Endothelial cell of umbilical vein (primary cell): ENCODE data around the gene KDM4C. TPM values are rescaled to one million over a fixed set of nuclear protein-coding genes. Genes with fewer than 3 reads are reported as not detected.

ENCODE experiments used
- BruUV-seq: library from RNA; stranded (reverse); fragments of 400-500 nt; replicated peaks from 2 replicates; lab custom pipeline; 2021; lab: Mats Ljungman, UMichigan
- CTCF ChIA-PET: fragments of 300-600, 350-600 bp; sonication (Branson Sonifier 250); formaldehyde crosslinking; loops from one replicate; lab custom pipeline; 2021; ENCODE audit warnings: antibody characterized with exemption, inconsistent platforms; lab: Charles Lee
- POLR2A ChIA-PET: fragments of 300-600, 350-600 bp; sonication (Branson Sonifier 250); formaldehyde crosslinking; loops from one replicate; lab custom pipeline; 2021; ENCODE audit warnings: antibody characterized with exemption, inconsistent platforms; lab: Charles Lee
- DNase-seq: peaks from one replicate; pipeline ENCODE4 v3.0.0-alpha.2; 2011; ENCODE audit warnings: low read depth, low spot score
- FAIRE-seq: peaks from 2 replicates; lab custom pipeline; 2011; peaks lifted over from hg19 to GRCh38; lab: Jason Lieb, UNC
- H2AFZ ChIP-seq: 2 replicates; pipeline ENCODE4 v1.6.0; 2012; ENCODE audit warnings: low read depth, low read length, control low read depth, inconsistent platforms
- H3K27ac ChIP-seq: 2 replicates; pipeline ENCODE4 v1.5.1; 2011; ENCODE audit warnings: low read depth, mild to moderate bottlenecking, control low read depth, low read length, moderate library complexity; ENCODE audit not compliant: insufficient read depth
- H3K27me3 ChIP-seq, 2 experiments: 2 replicates each; pipeline versions ENCODE4 v1.6.0 to v1.6.1; 2011; ENCODE audit warnings: low read length in 2 of 2, mixed read lengths in 1 of 2; ENCODE audit not compliant: control insufficient read depth in 2 of 2, insufficient read depth in 2 of 2
- H3K36me3 ChIP-seq, 2 experiments: 2 replicates in 1 of 2; 3 replicates in 1 of 2; pipeline ENCODE4 v1.5.1; 2011; ENCODE audit warnings: low read length in 2 of 2, mild to moderate bottlenecking in 1 of 2, moderate library complexity in 1 of 2; ENCODE audit not compliant: control insufficient read depth in 2 of 2, insufficient read depth in 2 of 2; ENCODE audit errors: extremely low read depth in 1 of 2
- H3K4me1 ChIP-seq: 3 replicates; pipeline ENCODE4 v1.5.1; 2011; ENCODE audit warnings: mild to moderate bottlenecking, low read length; ENCODE audit not compliant: control insufficient read depth, insufficient read depth; ENCODE audit errors: extremely low read depth
- H3K4me2 ChIP-seq: 2 replicates; pipeline ENCODE4 v1.6.1; 2011; ENCODE audit warnings: low read length, control low read depth, mixed read lengths; ENCODE audit not compliant: insufficient read depth
- H3K4me3 ChIP-seq, 3 experiments: fragments of 200-600 bp in 1 of 3; sonication (generic), shearing (Covaris generic) in 1 of 3; replicated peaks in 1 of 3; 2 replicates each; pipeline ENCODE4 v1.5.1; 2011 to 2016; ENCODE audit warnings: control low read depth in 3 of 3, low read length in 3 of 3, mild to moderate bottlenecking in 2 of 3, inconsistent platforms in 1 of 3, low read depth in 1 of 3, moderate library complexity in 1 of 3; ENCODE audit not compliant: insufficient read depth in 1 of 3
- H3K79me2 ChIP-seq: 2 replicates; pipeline ENCODE4 v1.6.0; 2012; ENCODE audit warnings: low read length, inconsistent platforms; ENCODE audit not compliant: control insufficient read depth, insufficient read depth
- H3K9ac ChIP-seq: replicated peaks from 2 replicates; pipeline ENCODE3; 2011; ENCODE audit warnings: low read length, control low read depth; ENCODE audit not compliant: insufficient read depth; ENCODE audit errors: extremely low read depth
- H3K9me1 ChIP-seq: replicated peaks from 3 replicates; pipeline ENCODE4 v1.6.0; 2011; ENCODE audit warnings: mild to moderate bottlenecking, low read length; ENCODE audit not compliant: control insufficient read depth, insufficient read depth; ENCODE audit errors: extremely low read depth
- H3K9me3 ChIP-seq: replicated peaks from 2 replicates; pipeline ENCODE4 v1.5.1; 2012; ENCODE audit warnings: low read length, inconsistent platforms; ENCODE audit not compliant: control insufficient read depth, insufficient read depth
- H4K20me1 ChIP-seq: replicated peaks from 2 replicates; pipeline ENCODE3; 2011; ENCODE audit warnings: mild to moderate bottlenecking, low read length; ENCODE audit not compliant: control insufficient read depth, insufficient read depth; ENCODE audit errors: extremely low read depth
- EZH2 ChIP-seq: IDR thresholded peaks from 2 replicates; pipeline ENCODE4 v1.6.1; 2012; ENCODE audit warnings: borderline replicate concordance, low read depth, mild to moderate bottlenecking, moderate library complexity, low read length, inconsistent platforms; ENCODE audit not compliant: severe bottlenecking
- FOS ChIP-seq: IDR thresholded peaks from 2 replicates; pipeline ENCODE4 v1.6.1; 2011; ENCODE audit warnings: mild to moderate bottlenecking, low read length, moderate library complexity, borderline replicate concordance; ENCODE audit not compliant: insufficient read depth
- GATA2 ChIP-seq: IDR thresholded peaks from 2 replicates; pipeline ENCODE4 v1.7.0; 2011; ENCODE audit warnings: low read depth, mild to moderate bottlenecking, moderate library complexity, mixed read lengths, low read length; ENCODE audit not compliant: insufficient read length, insufficient read depth
- JUN ChIP-seq: IDR thresholded peaks from 2 replicates; pipeline ENCODE4 v1.6.1; 2011; ENCODE audit warnings: borderline replicate concordance, low read depth; ENCODE audit not compliant: insufficient read length, insufficient read depth
- POLR2A ChIP-seq: IDR thresholded peaks from 2 replicates; pipeline ENCODE4 v1.6.1; 2012; ENCODE audit warnings: low read depth, mild to moderate bottlenecking, control low read depth, low read length
- POLR2AphosphoS5 ChIP-seq: IDR thresholded peaks from 2 replicates; pipeline ENCODE4 v1.6.1; 2012; ENCODE audit warnings: low read depth, mild to moderate bottlenecking, control low read depth, low read length, moderate library complexity; ENCODE audit not compliant: insufficient read depth
- dilution Hi-C: fragments of 300-500 bp; cut with MboI; formaldehyde crosslinking; loops from one replicate; pipeline ENCODE4 v1.15.0; 2019; ENCODE audit warnings: low sequenced_read_pairs; ENCODE audit not compliant: extremely low pct_ligation_motif_present
- intact Hi-C: fragments of 100-400 bp; cut with micrococcal nuclease; formaldehyde crosslinking; loops from one replicate; pipeline ENCODE4 v1.10.0; 2022
- polyA plus RNA-seq, 4 experiments: library from polyadenylated mRNA; depleted of rRNA in 3 of 4; stranded (reverse) in 3 of 4; unstranded in 1 of 4; fragments of >200 nt; gene quantifications; 2 replicates each; pipeline versions ENCODE4 v1.2.1 to v1.2.3, GENCODE V29; 2011 to 2012; ENCODE audit warnings: missing spikeins in 1 of 4
- total RNA-seq: library from RNA; stranded (reverse); gene quantifications from 2 replicates; pipeline ENCODE4 v1.2.3, GENCODE V29; 2021
- TF ChIP-seq, protein P1 (sequence below): IDR thresholded peaks from 2 replicates; pipeline ENCODE4 v1.6.1; 2011; ENCODE audit not compliant: insufficient read depth, insufficient read length
- TF ChIP-seq, protein P2 (sequence below), 2 donors: IDR thresholded peaks; 1 replicate in 1 of 2; 2 replicates in 1 of 2; pipeline ENCODE4 v1.5.1; 2011; ENCODE audit warnings: low read length in 2 of 2, mild to moderate bottlenecking in 2 of 2, moderate library complexity in 2 of 2, control low read depth in 1 of 2, inconsistent platforms in 1 of 2, low read depth in 1 of 2; ENCODE audit not compliant: insufficient read depth in 1 of 2; ENCODE audit errors: extremely low read depth in 1 of 2

The KDM4C gene
- total and polyA plus RNA-seq, 2 donors (not counting 3 experiments of a cell fraction or from before 2014, with no cell fraction given) = 5.4 to 15.0 TPM

DNA sequence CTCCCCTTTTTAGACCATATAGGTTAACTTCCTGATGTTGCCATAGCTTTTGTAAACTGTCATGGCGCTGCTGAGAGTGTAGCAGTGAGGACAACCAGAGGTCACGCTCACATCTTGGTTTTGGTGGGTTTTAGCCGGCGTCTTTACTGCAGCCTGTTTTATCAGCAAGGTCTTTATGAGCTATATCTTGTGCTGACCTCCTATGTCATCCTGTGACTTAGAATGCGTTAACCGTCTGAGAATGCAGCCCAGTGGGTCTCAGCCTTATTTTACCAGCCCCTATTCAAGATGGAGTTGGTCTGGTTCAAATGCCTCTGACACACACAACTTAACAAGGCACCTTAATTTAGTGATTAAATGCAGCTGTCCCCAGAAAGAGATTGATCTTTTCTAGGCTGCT, 23.9 kb upstream of the KDM4C start:
- no peaks in the 10 kb centered on the region for H3K9me3 ChIP-seq
- ChIA-PET POLR2A (no interaction called here), CTCF (no interaction called here)
- BruUV-seq = no TSS peak
- H3K79me2 ChIP-seq = no peaks in the 10 kb centered on the region
- H3K27me3 ChIP-seq = no peaks in the 10 kb centered on the region
- H4K20me1 ChIP-seq = no peaks in the 10 kb centered on the region
- no peak overlapping the region for H3K4me3 ChIP-seq
- no peaks in the 10 kb centered on the region for H3K9me1 ChIP-seq
- no peak overlapping the region for H3K9ac ChIP-seq
- DNase-seq = no peak
- no peak overlapping the region for H3K27ac ChIP-seq
- intact Hi-C loops (no loop called here), dilution Hi-C loops (no loop called here)
- no peaks in the 10 kb centered on the region for H3K36me3 ChIP-seq
- H3K4me1 ChIP-seq = no peaks in the 10 kb centered on the region
- TF ChIP-seq, protein P1, sequence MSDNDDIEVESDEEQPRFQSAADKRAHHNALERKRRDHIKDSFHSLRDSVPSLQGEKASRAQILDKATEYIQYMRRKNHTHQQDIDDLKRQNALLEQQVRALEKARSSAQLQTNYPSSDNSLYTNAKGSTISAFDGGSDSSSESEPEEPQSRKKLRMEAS = no peak
- TF ChIP-seq JUN = no peak
- no peak for TF ChIP-seq POLR2AphosphoS5
- no peak for TF ChIP-seq EZH2
- TF ChIP-seq POLR2A = no peak
- TF ChIP-seq FOS = no peak
- no peak for FAIRE-seq
- no peak overlapping the region for H2AFZ ChIP-seq
- H3K4me2 ChIP-seq = no peak overlapping the region

DNA sequence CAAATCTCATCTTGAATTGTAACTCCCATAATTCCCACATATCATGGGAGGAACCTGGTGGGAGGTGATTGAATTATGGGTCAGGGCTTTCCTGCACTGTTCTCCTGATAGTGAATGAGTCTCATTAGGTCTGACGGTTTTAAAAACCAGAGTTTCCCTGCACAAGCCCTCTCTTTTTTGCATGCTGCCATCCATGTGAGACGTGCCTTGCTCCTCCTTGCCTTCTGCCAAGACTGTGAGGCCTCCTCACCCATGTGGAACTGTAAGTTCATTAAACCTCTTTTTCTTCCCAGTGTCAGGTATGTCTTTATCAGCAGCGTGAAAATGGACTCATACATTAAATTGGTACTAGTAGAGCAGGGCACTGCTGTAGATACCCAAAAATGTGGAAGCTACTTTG, 22.4 kb upstream of the KDM4C start:
- POLR2A ChIA-PET = no interaction called here
- BruUV-seq = no TSS peak

More for the DNA sequence above, 22.4 kb upstream of the KDM4C start:
- CTCF ChIA-PET = no interaction called here
- H3K9me1 ChIP-seq = no peaks in the 10 kb centered on the region
- no peaks in the 10 kb centered on the region for H3K79me2 ChIP-seq
- no peak for FAIRE-seq
- no peak overlapping the region for H2AFZ ChIP-seq
- TF ChIP-seq GATA2 (no peak), EZH2 (no peak), FOS (no peak), JUN (no peak), POLR2A (no peak), POLR2AphosphoS5 (no peak)
- TF ChIP-seq, protein P1 = no peak
- TF ChIP-seq, protein P2, sequence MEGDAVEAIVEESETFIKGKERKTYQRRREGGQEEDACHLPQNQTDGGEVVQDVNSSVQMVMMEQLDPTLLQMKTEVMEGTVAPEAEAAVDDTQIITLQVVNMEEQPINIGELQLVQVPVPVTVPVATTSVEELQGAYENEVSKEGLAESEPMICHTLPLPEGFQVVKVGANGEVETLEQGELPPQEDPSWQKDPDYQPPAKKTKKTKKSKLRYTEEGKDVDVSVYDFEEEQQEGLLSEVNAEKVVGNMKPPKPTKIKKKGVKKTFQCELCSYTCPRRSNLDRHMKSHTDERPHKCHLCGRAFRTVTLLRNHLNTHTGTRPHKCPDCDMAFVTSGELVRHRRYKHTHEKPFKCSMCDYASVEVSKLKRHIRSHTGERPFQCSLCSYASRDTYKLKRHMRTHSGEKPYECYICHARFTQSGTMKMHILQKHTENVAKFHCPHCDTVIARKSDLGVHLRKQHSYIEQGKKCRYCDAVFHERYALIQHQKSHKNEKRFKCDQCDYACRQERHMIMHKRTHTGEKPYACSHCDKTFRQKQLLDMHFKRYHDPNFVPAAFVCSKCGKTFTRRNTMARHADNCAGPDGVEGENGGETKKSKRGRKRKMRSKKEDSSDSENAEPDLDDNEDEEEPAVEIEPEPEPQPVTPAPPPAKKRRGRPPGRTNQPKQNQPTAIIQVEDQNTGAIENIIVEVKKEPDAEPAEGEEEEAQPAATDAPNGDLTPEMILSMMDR (IDR thresholded peaks at IDR 0.05; ENCODE audit: extremely low read depth in 1 of 2, insufficient read depth in 1 of 2, low read depth in 1 of 2, low read length in 2 of 2) = no peak
- H3K4me3 ChIP-seq = no peak overlapping the region
- no peaks in the 10 kb centered on the region for H4K20me1 ChIP-seq
- intact Hi-C loops = no loop called here
- DNase-seq = no peak
- H3K27me3 ChIP-seq = no peaks in the 10 kb centered on the region
- H3K4me1 ChIP-seq = no peaks in the 10 kb centered on the region
- dilution Hi-C loops = no loop called here
- H3K9me3 ChIP-seq = no peaks in the 10 kb centered on the region
- no peaks in the 10 kb centered on the region for H3K36me3 ChIP-seq
- no peak overlapping the region for H3K9ac ChIP-seq
- no peak overlapping the region for H3K4me2 ChIP-seq
- H3K27ac ChIP-seq = no peak overlapping the region
